H1 (cell line): ENCODE data around the gene BICD1. TPM values are rescaled to one million over a fixed set of nuclear protein-coding genes. Genes with fewer than 3 reads are reported as not detected.

Experiments
- CTCF ChIA-PET: fragments of 300-600 bp; sonication (Branson Sonifier 250); formaldehyde crosslinking; loops from one replicate; lab custom pipeline; 2021; ENCODE audit not compliant: partially characterized antibody; lab: Charles Lee
- POLR2A ChIA-PET: fragments of 300-600 bp; sonication (Branson Sonifier 250); formaldehyde crosslinking; loops from one replicate; lab custom pipeline; 2021; ENCODE audit warnings: inconsistent platforms; ENCODE audit not compliant: partially characterized antibody; lab: Charles Lee
- DNase-seq, 2 experiments: peaks; one replicate each; pipeline versions ENCODE4 v3.0.0 to v3.0.0-alpha.2; 2010 to 2022; ENCODE audit warnings: low spot score in 2 of 2, low read depth in 1 of 2, mixed read lengths in 1 of 2
- FAIRE-seq: peaks from 2 replicates; lab custom pipeline; 2011; peaks lifted over from hg19 to GRCh38; lab: Jason Lieb, UNC
- H2AFZ ChIP-seq: 2 replicates; pipeline ENCODE4 v1.8.1; 2012; ENCODE audit warnings: low read length, inconsistent platforms
- H2AK5ac ChIP-seq: 2 replicates; pipeline ENCODE4 v1.6.1; 2013; ENCODE audit warnings: low read depth, low read length
- H2BK120ac ChIP-seq: replicated peaks from 2 replicates; pipeline ENCODE3; 2013; ENCODE audit warnings: low read depth, low read length, inconsistent platforms
- H2BK12ac ChIP-seq: 2 replicates; pipeline ENCODE4 v1.6.1; 2013; ENCODE audit warnings: low read depth, low read length
- H2BK15ac ChIP-seq: 2 replicates; pipeline ENCODE4 v1.6.1; 2013; ENCODE audit warnings: low read length
- H2BK20ac ChIP-seq: 2 replicates; pipeline ENCODE4 v1.6.1; 2013; ENCODE audit warnings: low read length
- H2BK5ac ChIP-seq: 2 replicates; pipeline ENCODE4 v1.6.1; 2013; ENCODE audit warnings: low read depth, low read length
- H3K14ac ChIP-seq: 2 replicates; pipeline ENCODE4 v1.6.1; 2013; ENCODE audit warnings: inconsistent platforms; ENCODE audit not compliant: insufficient read length
- H3K18ac ChIP-seq: 2 replicates; pipeline ENCODE4 v1.6.1; 2013; ENCODE audit warnings: low read length; ENCODE audit errors: extremely low read depth
- H3K23ac ChIP-seq: 2 replicates; pipeline ENCODE4 v1.6.1; 2013; ENCODE audit warnings: inconsistent platforms; ENCODE audit not compliant: insufficient read length
- H3K23me2 ChIP-seq: 2 replicates; pipeline ENCODE4 v1.6.1; 2013; ENCODE audit warnings: low read depth, low read length
- H3K27ac ChIP-seq: 2 replicates; pipeline ENCODE4 v1.6.1; 2011; ENCODE audit warnings: low read depth, low read length, inconsistent platforms
- H3K27me3 ChIP-seq, 4 experiments: replicated peaks in 1 of 4; 1 replicate in 1 of 4; 2 replicates in 3 of 4; pipeline versions ENCODE4 v1.6.1 to v1.8.1; 2011 to 2013; ENCODE audit warnings: low read length in 3 of 4, mild to moderate bottlenecking in 3 of 4, inconsistent platforms in 2 of 4, mixed read lengths in 2 of 4, moderate library complexity in 1 of 4; ENCODE audit not compliant: control insufficient read depth in 3 of 4, insufficient read depth in 3 of 4; ENCODE audit errors: extremely low read depth in 1 of 4
- H3K36me3 ChIP-seq, 4 experiments: 2 replicates each; pipeline versions ENCODE4 v1.6.1 to v1.8.1; 2011 to 2013; ENCODE audit warnings: mild to moderate bottlenecking in 4 of 4, low read length in 3 of 4, moderate library complexity in 2 of 4, control low read depth in 1 of 4, inconsistent platforms in 1 of 4; ENCODE audit not compliant: insufficient read depth in 4 of 4, control insufficient read depth in 2 of 4
- H3K4ac ChIP-seq: replicated peaks from 2 replicates; pipeline ENCODE3; 2013; ENCODE audit warnings: low read length, low read depth, mixed read lengths, inconsistent platforms; ENCODE audit not compliant: insufficient read length
- H3K4me1 ChIP-seq, 4 experiments: replicated peaks in 1 of 4; 1 replicate in 1 of 4; 2 replicates in 3 of 4; pipeline versions ENCODE4 v1.6.1 to v1.8.1; 2011 to 2013; ENCODE audit warnings: low read length in 3 of 4, inconsistent platforms in 2 of 4, mixed read lengths in 1 of 4; ENCODE audit not compliant: insufficient read depth in 4 of 4, control insufficient read depth in 3 of 4
- H3K4me2 ChIP-seq, 2 experiments: 2 replicates each; pipeline versions ENCODE4 v1.6.1 to v1.8.1; 2011 to 2013; ENCODE audit warnings: low read depth in 2 of 2, low read length in 2 of 2, control low read depth in 1 of 2, inconsistent platforms in 1 of 2, mild to moderate bottlenecking in 1 of 2; ENCODE audit not compliant: insufficient read depth in 1 of 2
- H3K4me3 ChIP-seq, 4 experiments: fragments of 200-600, 300-600 bp in 1 of 4; sonication (generic), shearing (Covaris generic), sonication (Bioruptor Twin) in 1 of 4; 2 replicates each; pipeline versions ENCODE4 v1.5.1 to v1.8.1; 2011 to 2016; ENCODE audit warnings: low read length in 4 of 4, low read depth in 3 of 4, control low read depth in 2 of 4, inconsistent platforms in 2 of 4, mild to moderate bottlenecking in 2 of 4, mixed read lengths in 1 of 4, moderate library complexity in 1 of 4; ENCODE audit not compliant: insufficient read depth in 2 of 4; ENCODE audit errors: extremely low read depth in 1 of 4
- H3K56ac ChIP-seq: replicated peaks from 2 replicates; pipeline ENCODE3; 2013; ENCODE audit warnings: low read depth, mild to moderate bottlenecking, mixed read lengths, low read length, inconsistent platforms; ENCODE audit not compliant: insufficient read length
- H3K79me1 ChIP-seq: 2 replicates; pipeline ENCODE4 v1.6.1; 2013; ENCODE audit warnings: low read depth, low read length, control low read depth
- H3K79me2 ChIP-seq, 2 experiments: 2 replicates each; pipeline versions ENCODE4 v1.6.1 to v1.8.1; 2012 to 2013; ENCODE audit warnings: low read length in 2 of 2, mild to moderate bottlenecking in 2 of 2, inconsistent platforms in 1 of 2; ENCODE audit not compliant: insufficient read depth in 2 of 2, control insufficient read depth in 1 of 2
- H3K9ac ChIP-seq, 4 experiments: replicated peaks in 1 of 4; 1 replicate in 1 of 4; 2 replicates in 3 of 4; pipeline versions ENCODE4 v1.6.1 to v1.8.1; 2011 to 2013; ENCODE audit warnings: low read depth in 3 of 4, low read length in 3 of 4, control low read depth in 2 of 4, mild to moderate bottlenecking in 2 of 4, moderate library complexity in 2 of 4, inconsistent platforms in 1 of 4; ENCODE audit errors: extremely low read depth in 1 of 4
- H3K9me3 ChIP-seq, 2 experiments: 2 replicates each; pipeline versions ENCODE4 v1.6.1 to v1.8.1; 2012 to 2013; ENCODE audit warnings: mild to moderate bottlenecking in 2 of 2, moderate library complexity in 2 of 2, control low read depth in 1 of 2, inconsistent platforms in 1 of 2, low read depth in 1 of 2, low read length in 1 of 2, mixed read lengths in 1 of 2; ENCODE audit not compliant: insufficient read depth in 2 of 2
- H4K20me1 ChIP-seq, 2 experiments: replicated peaks in 1 of 2; 2 replicates each; pipeline versions ENCODE3 to v1.8.1; 2011 to 2013; ENCODE audit warnings: inconsistent platforms in 2 of 2, low read length in 2 of 2, mild to moderate bottlenecking in 1 of 2; ENCODE audit not compliant: insufficient read depth in 2 of 2, control insufficient read depth in 1 of 2
- H4K5ac ChIP-seq: 2 replicates; pipeline ENCODE4 v1.6.1; 2013; ENCODE audit warnings: low read length, low read depth, mixed read lengths, inconsistent platforms; ENCODE audit not compliant: insufficient read length
- H4K8ac ChIP-seq: 2 replicates; pipeline ENCODE4 v1.8.0; 2013; ENCODE audit warnings: mild to moderate bottlenecking, moderate library complexity, low read length, inconsistent platforms; ENCODE audit not compliant: insufficient read depth; ENCODE audit errors: extremely low read depth
- H4K91ac ChIP-seq: replicated peaks from 2 replicates; pipeline ENCODE3; 2013; ENCODE audit warnings: low read length, mixed read lengths, inconsistent platforms; ENCODE audit not compliant: insufficient read length
- JUN ChIP-seq: IDR thresholded peaks from 2 replicates; pipeline ENCODE4 v1.6.1; 2011; ENCODE audit warnings: low read depth, mild to moderate bottlenecking, improper control_type of control experiment, low read length
- JUND ChIP-seq: IDR thresholded peaks from 2 replicates; pipeline ENCODE4 v1.6.1; 2011; ENCODE audit warnings: mild to moderate bottlenecking, improper control_type of control experiment, low read length
- SAP30 ChIP-seq: fragments of 300-600 bp; sonication (generic); IDR thresholded peaks from 2 replicates; pipeline ENCODE4 v1.7.1; 2012; ENCODE audit warnings: low read length, moderate library complexity, mild to moderate bottlenecking, inconsistent platforms; ENCODE audit not compliant: insufficient read depth, insufficient replicate concordance
- TAF1 ChIP-seq: IDR thresholded peaks from 2 replicates; pipeline ENCODE4 v1.6.1; 2011; ENCODE audit warnings: mild to moderate bottlenecking, low read depth, low read length
- TCF12 ChIP-seq: IDR thresholded peaks from 2 replicates; pipeline ENCODE4 v1.6.1; 2011; ENCODE audit warnings: low read depth, mild to moderate bottlenecking, low read length
- WGBS, 2 experiments: shearing (Covaris generic) in 1 of 2; methylation state at CpG; one replicate each; pipeline versions ENCODE4 v1.1.6 to v1.1.7; 2013 to 2015; ENCODE audit warnings: low lambda C conversion rate in 2 of 2, mixed read lengths in 2 of 2, inconsistent platforms in 1 of 2, low coverage in 1 of 2, missing lambda C conversion rate in 1 of 2; ENCODE audit not compliant: insufficient replicate concordance in 2 of 2, insufficient coverage in 1 of 2, insufficient read length in 1 of 2; ENCODE audit errors: extremely low coverage in 1 of 2, missing lambda C conversion rate in 1 of 2; 5-methylcytosine and 5-hydroxymethylcytosine counted together
- polyA plus RNA-seq, 7 experiments: library from polyadenylated mRNA; depleted of rRNA in 3 of 7; stranded (reverse) in 5 of 7; unstranded in 2 of 7; fragments of >200 nt in 5 of 7; fragments of 200-250 nt in 2 of 7; gene quantifications; 1 replicate in 5 of 7; 2 replicates in 1 of 7; 4 replicates in 1 of 7; pipeline versions ENCODE4 v1.2.1 to v1.2.3, GENCODE V29; 2011 to 2013; ENCODE audit warnings: missing spikeins in 2 of 7, mixed read lengths in 2 of 7
- total RNA-seq: library from RNA; stranded (reverse); fragmentation: NEBNext Ultra II Directional; extraction: Animal tissue kit (Norgen Biotek cat#: 25700); gene quantifications from 2 replicates; pipeline ENCODE4 v1.2.1, GENCODE V29; 2021

BICD1 gene
- total and polyA plus RNA-seq, 2 of the 8 experiments (the other 6 are each of a cell fraction or from before 2014, with no cell fraction given), result 34.1 to 58.4 TPM

- Histone ChIP-seq H3K14ac (no peak overlapping the region), H2BK20ac (no peak overlapping the region), H4K91ac (no peak overlapping the region), H4K20me1 (no peaks in the 10 kb centered on the region), H3K36me3 (no peaks in the 10 kb centered on the region; a peak in 1 of 8 replicates), H3K56ac (no peak overlapping the region), H3K9me3 (peaks cover 3 to 12% of the 10 kb centered on the region in 2 experiments; a peak in 3 of 4 replicates), H3K27me3 (0 out of 7 replicates have a peak, but pooled peaks cover 0 to 2% (median 0%) of the 10 kb centered on the region in 4 experiments), H3K4me1 (no peaks in the 10 kb centered on the region; a peak in 1 of 7 replicates), H3K79me1 (no peaks in the 10 kb centered on the region), H2BK12ac (no peak overlapping the region), H3K18ac (no peak overlapping the region), H2BK15ac (no peak overlapping the region), H3K4me2 (no peak overlapping the region), H3K23ac (no peak overlapping the region), H2AK5ac (no peak overlapping the region), H3K4ac (no peak overlapping the region), H3K79me2 (no peaks in the 10 kb centered on the region), H3K9ac (no peak overlapping the region), H3K23me2 (no peaks in the 10 kb centered on the region), H3K27ac (no peak overlapping the region), H3K4me3 (no peak overlapping the region), H4K5ac (no peak overlapping the region), H2BK120ac (no peak overlapping the region), H4K8ac (no peak overlapping the region), H2BK5ac (no peak overlapping the region), H2AFZ (no peak overlapping the region)
- DNase-seq, result no peak
- WGBS, 2 experiments, result 74% methylated on average over 3 of the region's 3 CpGs; no CpG with 5 or more reads in 1 of the 2 experiments
- FAIRE-seq, result no peak
- ChIA-PET CTCF (interaction anchor here (0.7 to 2.1 kb wide), 3 partner anchors 8 to 238 kb away, joined by 3 to 6 read pairs (median 5); no protein-coding TSS in a partner anchor), POLR2A (interaction anchor here (1.2 kb wide), 1 partner anchor 46 kb away, joined by 4 read pairs; no protein-coding TSS in a partner anchor)
- TF ChIP-seq TCF12, result no peak
- TF ChIP-seq TAF1, result no peak
- TF ChIP-seq SAP30, result no peak
- no peak for TF ChIP-seq JUN
- TF ChIP-seq JUND, result no peak
Measured at GRCh38 chr12:32069071-32069470, 37.6 kb upstream of the BICD1 start.
